AG10803 (cell line): ENCODE results near the gene RBFOX1.

ENCODE experiments used
- DNase-seq: peaks from one replicate; pipeline ENCODE4 v3.0.0; 2010; ENCODE audit warnings: low read depth
- H3K4me3 ChIP-seq: 2 replicates; pipeline ENCODE4 v1.5.1; 2011; ENCODE audit warnings: mild to moderate bottlenecking, low read length, control low read depth
- TF ChIP-seq, protein P1 (sequence below): conservative IDR thresholded peaks from 2 replicates; pipeline ENCODE4 v1.5.1; 2011; ENCODE audit warnings: mild to moderate bottlenecking, low read length, control low read depth, inconsistent platforms

RBFOX1 gene

DNA sequence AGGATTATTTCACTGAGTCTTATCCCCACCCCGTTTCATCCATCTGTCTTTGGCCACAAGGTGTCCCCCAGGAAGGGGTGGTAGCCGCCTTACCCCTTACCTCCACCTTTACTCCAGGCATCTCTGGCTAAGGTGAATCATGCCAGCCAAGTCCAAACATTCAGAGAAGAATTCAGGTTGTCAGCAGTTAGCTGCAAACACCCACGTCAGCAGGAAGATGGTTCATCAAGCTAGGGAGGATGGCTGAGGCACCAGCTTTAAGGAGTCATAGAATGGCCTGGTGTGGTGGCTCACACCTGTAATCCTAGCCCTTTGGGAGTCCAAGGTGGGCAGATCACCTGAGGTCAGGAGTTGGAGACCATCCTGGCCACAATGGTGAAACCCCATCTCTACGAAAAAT lies 61.0 kb downstream of the RBFOX1 start:
- no peak overlapping the region for H3K4me3 ChIP-seq
- no peak for DNase-seq
- TF ChIP-seq, protein P1, sequence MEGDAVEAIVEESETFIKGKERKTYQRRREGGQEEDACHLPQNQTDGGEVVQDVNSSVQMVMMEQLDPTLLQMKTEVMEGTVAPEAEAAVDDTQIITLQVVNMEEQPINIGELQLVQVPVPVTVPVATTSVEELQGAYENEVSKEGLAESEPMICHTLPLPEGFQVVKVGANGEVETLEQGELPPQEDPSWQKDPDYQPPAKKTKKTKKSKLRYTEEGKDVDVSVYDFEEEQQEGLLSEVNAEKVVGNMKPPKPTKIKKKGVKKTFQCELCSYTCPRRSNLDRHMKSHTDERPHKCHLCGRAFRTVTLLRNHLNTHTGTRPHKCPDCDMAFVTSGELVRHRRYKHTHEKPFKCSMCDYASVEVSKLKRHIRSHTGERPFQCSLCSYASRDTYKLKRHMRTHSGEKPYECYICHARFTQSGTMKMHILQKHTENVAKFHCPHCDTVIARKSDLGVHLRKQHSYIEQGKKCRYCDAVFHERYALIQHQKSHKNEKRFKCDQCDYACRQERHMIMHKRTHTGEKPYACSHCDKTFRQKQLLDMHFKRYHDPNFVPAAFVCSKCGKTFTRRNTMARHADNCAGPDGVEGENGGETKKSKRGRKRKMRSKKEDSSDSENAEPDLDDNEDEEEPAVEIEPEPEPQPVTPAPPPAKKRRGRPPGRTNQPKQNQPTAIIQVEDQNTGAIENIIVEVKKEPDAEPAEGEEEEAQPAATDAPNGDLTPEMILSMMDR, result no peak

DNA sequence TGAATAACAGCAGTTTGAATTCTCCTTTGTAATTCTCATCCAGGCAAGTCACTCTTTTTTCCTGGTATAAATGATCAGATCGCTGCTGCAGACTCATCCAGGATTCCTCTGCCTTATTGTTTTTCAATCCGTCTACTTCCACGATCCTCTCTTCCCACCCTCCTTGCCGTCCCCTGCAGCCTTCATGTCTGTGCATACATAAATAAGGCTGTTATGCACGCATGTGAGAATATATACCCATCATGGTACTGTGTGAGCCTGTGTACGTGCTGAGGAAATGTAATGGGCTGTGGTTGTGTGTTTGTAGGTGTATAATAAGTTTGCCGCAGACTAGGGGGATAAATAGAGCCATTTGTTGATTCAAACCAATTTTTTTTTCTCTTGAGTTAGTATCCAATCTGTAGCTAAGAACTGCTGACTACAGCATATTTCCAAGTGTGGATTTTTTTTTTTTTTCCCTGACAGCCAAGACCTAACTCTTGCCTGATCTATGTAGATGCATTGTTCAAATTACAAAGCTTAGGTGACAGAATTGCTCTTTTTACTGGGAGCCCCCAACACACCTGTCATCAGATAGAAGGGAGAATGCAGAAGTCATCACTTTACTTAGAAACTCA lies 62.2 kb downstream of the RBFOX1 start:
- no peak for DNase-seq
- H3K4me3 ChIP-seq, result no peak overlapping the region
- TF ChIP-seq, protein P1, result no peak

DNA sequence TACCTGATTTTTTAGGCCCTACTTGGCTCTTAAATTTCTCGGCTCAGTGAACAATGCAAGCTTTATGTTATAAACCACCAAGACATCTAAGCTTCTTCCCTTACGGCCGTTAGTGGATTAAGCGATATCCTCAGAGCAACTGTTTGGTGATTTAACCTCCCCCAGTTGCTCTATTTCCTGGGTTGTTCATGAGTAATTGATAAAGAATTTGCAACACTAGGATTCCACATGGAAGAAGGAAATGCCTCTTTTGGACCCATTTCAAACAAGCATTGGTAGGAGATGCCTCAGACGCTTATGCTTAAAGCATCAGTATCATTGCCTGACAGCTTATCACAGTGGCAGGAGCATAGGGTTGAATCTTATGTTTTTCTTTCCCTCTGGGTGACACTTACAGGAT lies 65.3 kb downstream of the RBFOX1 start:
- TF ChIP-seq, protein P1, result no peak
- DNase-seq, result peak; percentile 84
- no peak overlapping the region for H3K4me3 ChIP-seq

DNA sequence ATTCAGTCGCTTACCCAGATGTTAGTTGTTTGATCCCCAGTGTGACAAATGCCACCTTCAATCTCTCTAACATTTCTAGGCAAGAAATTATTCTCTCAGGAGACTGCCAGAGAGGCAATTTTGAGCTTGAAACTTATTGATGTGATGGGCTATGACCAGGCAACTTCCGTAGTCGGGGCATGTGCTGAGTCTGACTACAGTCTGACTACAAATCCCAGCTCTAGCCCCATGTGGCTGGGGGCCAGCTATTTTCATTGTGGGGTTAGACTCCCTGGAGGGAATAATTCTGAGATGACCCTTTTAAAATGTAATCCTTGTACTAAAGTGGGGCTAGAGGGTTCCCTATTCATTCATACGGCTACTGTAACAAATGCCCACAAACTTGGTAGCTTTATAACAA lies 65.9 kb downstream of the RBFOX1 start:
- TF ChIP-seq, protein P1, result no peak
- DNase-seq, result no peak
- no peak overlapping the region for H3K4me3 ChIP-seq

DNA sequence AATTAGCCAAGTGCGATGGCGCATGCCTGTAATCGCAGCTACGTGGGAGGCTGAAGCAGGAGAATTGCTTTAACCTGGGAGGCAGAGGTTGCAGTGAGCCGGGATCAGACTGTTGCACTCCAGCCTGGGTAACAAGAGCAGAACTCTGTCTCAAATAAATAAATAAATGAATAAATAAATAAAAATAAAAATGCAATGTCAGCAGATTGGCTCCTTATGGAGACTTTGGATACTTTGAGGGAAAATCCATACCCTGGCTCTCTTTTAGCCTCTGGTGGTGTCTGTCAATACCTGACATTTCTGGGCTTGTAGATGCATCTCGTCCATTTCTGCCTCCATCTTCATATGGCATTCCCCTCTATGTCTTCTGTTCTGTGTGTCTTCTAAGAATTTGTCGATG lies 66.7 kb downstream of the RBFOX1 start:
- no peak overlapping the region for H3K4me3 ChIP-seq
- DNase-seq, result no peak
- TF ChIP-seq, protein P1, result no peak

DNA sequence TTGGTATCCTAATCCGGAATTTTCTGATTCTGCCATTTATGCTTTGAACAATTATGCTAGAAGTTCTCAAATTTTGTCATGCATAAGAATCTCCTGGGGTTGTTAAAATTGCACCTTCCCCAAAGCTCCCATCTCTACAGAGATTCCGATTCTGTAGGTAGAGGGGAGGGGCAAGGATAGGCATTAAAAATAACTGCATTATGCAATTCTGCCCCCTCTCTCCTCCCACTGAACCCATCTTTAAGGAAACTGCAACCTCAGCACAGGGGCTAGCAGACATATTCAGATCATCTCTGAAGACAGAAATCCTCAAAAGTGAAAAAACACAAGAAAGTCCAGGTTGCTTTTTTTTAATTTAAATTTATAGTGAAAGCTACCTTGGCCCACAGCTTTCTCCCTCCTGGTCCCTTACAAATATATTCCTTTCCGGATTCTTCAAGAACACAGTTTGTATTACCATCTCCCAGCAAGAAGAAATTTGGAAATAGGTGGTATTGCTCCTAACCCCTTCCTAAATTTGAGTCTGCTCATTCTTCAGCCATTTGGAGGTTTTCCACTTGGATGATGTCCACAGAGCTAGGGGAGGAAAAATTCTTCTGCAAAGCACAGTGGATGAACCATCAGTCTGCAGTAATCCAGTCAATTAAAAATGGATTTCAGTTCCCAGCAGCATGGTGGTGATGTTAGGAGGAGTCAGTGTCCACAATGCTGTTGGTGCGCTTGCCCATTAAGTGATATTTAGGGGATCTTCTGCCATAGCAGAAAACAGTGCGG lies 67.7 kb downstream of the RBFOX1 start:
- no peak for DNase-seq
- TF ChIP-seq, protein P1, result no peak
- no peak overlapping the region for H3K4me3 ChIP-seq

DNA sequence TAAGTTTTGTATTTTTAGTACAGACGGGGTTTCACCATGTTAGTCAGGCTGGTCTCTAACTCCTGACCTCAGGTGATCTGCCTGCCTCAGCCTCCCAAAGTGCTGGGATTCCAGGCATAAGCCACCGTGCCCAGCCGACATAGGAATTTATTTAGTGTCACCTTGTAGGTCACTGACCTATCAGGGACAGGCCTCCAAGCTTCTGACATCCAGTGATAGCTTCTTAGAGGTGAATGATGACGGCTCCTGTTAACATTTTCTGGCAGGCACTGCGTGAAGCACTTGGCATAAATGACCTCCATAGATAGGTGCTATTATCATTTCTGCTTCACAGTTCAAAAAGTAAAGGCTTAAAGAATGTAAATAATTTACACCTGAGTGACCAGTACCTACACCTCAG lies 71.6 kb downstream of the RBFOX1 start:
- TF ChIP-seq, protein P1, result no peak
- DNase-seq, result no peak
- no peak overlapping the region for H3K4me3 ChIP-seq
